ENCODE data around the gene ZNF474.

- TF ChIP-seq CTCF (IDR thresholded peaks at IDR 0.05) (no peak), EZH2 (IDR thresholded peaks at IDR 0.05; ENCODE audit: borderline replicate concordance, insufficient read depth, low read depth, low read length, poor library complexity, severe bottlenecking) (no peak)
These were observed 7.6 kb upstream of the ZNF474 start for GRCh38 chr5:122121479-122122465.

Data from B cell (primary cell).